Esophagus (tissue), 2 donors: ENCODE data around the gene DPEP2. TPM values are rescaled to one million over a fixed set of nuclear protein-coding genes. Genes with fewer than 3 reads are reported as not detected.
"Not testable (repeated sequence)": the region's sequence is repeated elsewhere in the genome, so short reads cannot be mapped to it uniquely, and the experiment has no call there.

ENCODE experiments used
- H3K27ac ChIP-seq, 2 donors: one replicate each; pipeline ENCODE4 v1.5.1; 2013; ENCODE audit warnings: low read depth in 2 of 2, mild to moderate bottlenecking in 2 of 2, inconsistent platforms in 1 of 2, low read length in 1 of 2, moderate library complexity in 1 of 2
- H3K27me3 ChIP-seq, 2 donors: one replicate each; pipeline ENCODE4 v1.6.1; 2013; ENCODE audit warnings: low read length in 2 of 2, control low read depth in 1 of 2, mild to moderate bottlenecking in 1 of 2; ENCODE audit not compliant: insufficient read depth in 2 of 2, control insufficient read depth in 1 of 2
- H3K36me3 ChIP-seq, 2 donors: one replicate each; pipeline ENCODE4 v1.6.1; 2013; ENCODE audit warnings: low read length in 1 of 2; ENCODE audit not compliant: control insufficient read depth in 2 of 2, insufficient read depth in 2 of 2
- H3K4me1 ChIP-seq, 2 donors: one replicate each; pipeline ENCODE4 v1.6.1; 2013; ENCODE audit warnings: low read length in 1 of 2; ENCODE audit not compliant: control insufficient read depth in 2 of 2, insufficient read depth in 2 of 2
- H3K4me3 ChIP-seq, 2 donors: one replicate each; pipeline ENCODE4 v1.5.1; 2013; ENCODE audit warnings: low read length in 2 of 2, mild to moderate bottlenecking in 2 of 2, low read depth in 1 of 2, moderate library complexity in 1 of 2
- H3K9me3 ChIP-seq, 2 donors: one replicate each; pipeline ENCODE4 v1.6.1; 2013; ENCODE audit warnings: mild to moderate bottlenecking in 2 of 2, low read depth in 1 of 2, low read length in 1 of 2, moderate library complexity in 1 of 2; ENCODE audit not compliant: control insufficient read depth in 2 of 2, insufficient read depth in 1 of 2
- WGBS, 2 donors: extraction: QIAGEN DNeasy Blood & Tissue Kit; methylation state at CpG; one replicate each; pipeline ENCODE4 v1.1.7; 2013; 5-methylcytosine and 5-hydroxymethylcytosine counted together
- polyA plus RNA-seq, 2 donors: library from polyadenylated mRNA; stranded (reverse); fragments of 200-250 nt; gene quantifications; one replicate each; pipeline ENCODE4 v1.2.3, GENCODE V29; 2013
- donor health status: healthy with polysubstance abuse.
- donor health status: Bipolar disorder and iron deficiency.

The DPEP2 gene
- polyA plus RNA-seq, 2 donors, result 0.41 to 0.57 TPM

- Histone ChIP-seq H3K36me3 (no peaks in the 10 kb centered on the region), H3K9me3 (no peaks in the 10 kb centered on the region), H3K27me3 (no peaks in the 10 kb centered on the region), H3K4me3 (no peak overlapping the region), H3K27ac (no peak overlapping the region), H3K4me1 (peaks cover 0 to 10% of the 10 kb centered on the region in 2 donors)
- WGBS, 2 donors, result 73 to 74% methylated on average over 9 of the region's 9 CpGs
These were observed 10.0 kb upstream of the DPEP2 start for GRCh38 chr16:68009157-68009735.

- H3K36me3 ChIP-seq, result no peaks in the 10 kb centered on the region
- 25 to 34% methylated on average over 6 of the region's 6 CpGs for WGBS, 2 donors
- H3K4me3 ChIP-seq, result no peak overlapping the region
- H3K27ac ChIP-seq, result peak overlapping the region; percentile 81 to 98
- no peaks in the 10 kb centered on the region for H3K9me3 ChIP-seq
- no peaks in the 10 kb centered on the region for H3K27me3 ChIP-seq
- H3K4me1 ChIP-seq, result peaks cover 0 to 5% of the 10 kb centered on the region in 2 donors
These were observed 6.6 kb upstream of the DPEP2 start for GRCh38 chr16:68005786-68006286.

GRCh38 chr16:68005211-68005610, 5.9 kb upstream of the DPEP2 start:
- Histone ChIP-seq H3K9me3 (no peaks in the 10 kb centered on the region), H3K27me3 (no peaks in the 10 kb centered on the region), H3K27ac (peak overlapping the region; percentile 81 to 98), H3K36me3 (no peaks in the 10 kb centered on the region), H3K4me1 (peaks cover 0 to 5% of the 10 kb centered on the region in 2 donors), H3K4me3 (no peak overlapping the region)
- 83 to 86% methylated on average over 9 of the region's 9 CpGs for WGBS, 2 donors

GRCh38 chr16:68003031-68003430, 3.7 kb upstream of the DPEP2 start:
- 84 to 89% methylated on average over 4 of the region's 4 CpGs for WGBS, 2 donors
- H3K27me3 ChIP-seq, result no peaks in the 10 kb centered on the region
- no peaks in the 10 kb centered on the region for H3K9me3 ChIP-seq
- no peak overlapping the region for H3K27ac ChIP-seq
- H3K36me3 ChIP-seq, result no peaks in the 10 kb centered on the region
- H3K4me3 ChIP-seq, result no peak overlapping the region
- H3K4me1 ChIP-seq, result peaks cover 0 to 5% of the 10 kb centered on the region in 2 donors

- 43 to 47% methylated on average over 3 of the region's 3 CpGs for WGBS, 2 donors
- no peak overlapping the region for H3K4me3 ChIP-seq
- H3K27ac ChIP-seq, result peak overlapping the region in 1 of 2 donors; percentile 51
- H3K9me3 ChIP-seq, result no peaks in the 10 kb centered on the region
- H3K36me3 ChIP-seq, result no peaks in the 10 kb centered on the region
- no peaks in the 10 kb centered on the region for H3K27me3 ChIP-seq
- peaks cover 0 to 3% of the 10 kb centered on the region in 2 donors for H3K4me1 ChIP-seq
These were observed 1.2 kb upstream of the DPEP2 start for GRCh38 chr16:68000450-68000849.

GRCh38 chr16:67999985-68000384, 701 bp upstream of the DPEP2 start:
- H3K27me3 ChIP-seq, result no peaks in the 10 kb centered on the region
- WGBS, 2 donors, result 62 to 74% methylated on average over 2 of the region's 2 CpGs
- H3K4me1 ChIP-seq, result no peaks in the 10 kb centered on the region
- H3K36me3 ChIP-seq, result no peaks in the 10 kb centered on the region
- no peak overlapping the region for H3K4me3 ChIP-seq
- H3K27ac ChIP-seq, result peak overlapping the region; percentile 12 to 51
- no peaks in the 10 kb centered on the region for H3K9me3 ChIP-seq

- not testable (repeated sequence) for H3K9me3 ChIP-seq, H3K36me3 ChIP-seq, H3K4me1 ChIP-seq, H3K4me3 ChIP-seq, H3K27me3 ChIP-seq, H3K27ac ChIP-seq
- WGBS, 2 donors, result 90 to 91% methylated on average over 36 of the region's 36 CpGs
These were observed 979 bp downstream of the DPEP2 start for GRCh38 chr16:67998231-67998778.

GRCh38 chr16:67996666-67997065, 2.6 kb downstream of the DPEP2 start:
- 94% methylated on average over 5 of the region's 5 CpGs for WGBS, 2 donors
- no peak overlapping the region for H3K27ac ChIP-seq
- H3K27me3 ChIP-seq, result no peaks in the 10 kb centered on the region

GRCh38 chr16:67995423-67995822, 3.9 kb downstream of the DPEP2 start:
- 58% methylated on average over 5 of the region's 5 CpGs for WGBS, 2 donors
- Histone ChIP-seq H3K4me3 (no peak overlapping the region), H3K36me3 (peaks cover 0 to 4% of the 10 kb centered on the region in 2 donors), H3K9me3 (no peaks in the 10 kb centered on the region), H3K4me1 (peaks cover 0 to 13% of the 10 kb centered on the region in 2 donors), H3K27ac (no peak overlapping the region), H3K27me3 (no peaks in the 10 kb centered on the region)

More at GRCh38 chr16:67996666-67997065, 2.6 kb downstream of the DPEP2 start:
- Histone ChIP-seq H3K4me3 (no peak overlapping the region), H3K36me3 (peaks cover 0 to under 1% of the 10 kb centered on the region in 2 donors), H3K9me3 (no peaks in the 10 kb centered on the region), H3K4me1 (peaks cover 0 to 13% of the 10 kb centered on the region in 2 donors)

GRCh38 chr16:67994040-67994408, 5.3 kb downstream of the DPEP2 start:
- H3K4me3 ChIP-seq, H3K27me3 ChIP-seq, H3K36me3 ChIP-seq, H3K9me3 ChIP-seq: not testable (repeated sequence)
- Histone ChIP-seq H3K4me1 (peaks cover 0 to 13% of the 10 kb centered on the region in 2 donors), H3K27ac (peak overlapping the region; percentile 2 to 52)
- 75 to 83% methylated on average over 1 to 6 of the region's 6 CpGs for whole genome bisulfite sequencing, 2 donors
